T-helper 1 cell (primary cell): Measurements from ENCODE around the gene ASGR2.
"Not testable (repeated sequence)": the region's sequence is repeated elsewhere in the genome, so short reads cannot be mapped to it uniquely, and the experiment has no call there.

Experiments
- DNase-seq, 5 donors: peaks; one replicate each; pipeline ENCODE4 v3.0.0-alpha.2; 2012 to 2020
- total RNA-seq, 4 donors: gene quantifications; one replicate each; lab custom pipeline; 2026; lab: John Stamatoyannopoulos, UW

ASGR2 gene, protein sequence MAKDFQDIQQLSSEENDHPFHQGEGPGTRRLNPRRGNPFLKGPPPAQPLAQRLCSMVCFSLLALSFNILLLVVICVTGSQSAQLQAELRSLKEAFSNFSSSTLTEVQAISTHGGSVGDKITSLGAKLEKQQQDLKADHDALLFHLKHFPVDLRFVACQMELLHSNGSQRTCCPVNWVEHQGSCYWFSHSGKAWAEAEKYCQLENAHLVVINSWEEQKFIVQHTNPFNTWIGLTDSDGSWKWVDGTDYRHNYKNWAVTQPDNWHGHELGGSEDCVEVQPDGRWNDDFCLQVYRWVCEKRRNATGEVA
- total RNA-seq = 0 reads per million in 4 donors

DNA sequence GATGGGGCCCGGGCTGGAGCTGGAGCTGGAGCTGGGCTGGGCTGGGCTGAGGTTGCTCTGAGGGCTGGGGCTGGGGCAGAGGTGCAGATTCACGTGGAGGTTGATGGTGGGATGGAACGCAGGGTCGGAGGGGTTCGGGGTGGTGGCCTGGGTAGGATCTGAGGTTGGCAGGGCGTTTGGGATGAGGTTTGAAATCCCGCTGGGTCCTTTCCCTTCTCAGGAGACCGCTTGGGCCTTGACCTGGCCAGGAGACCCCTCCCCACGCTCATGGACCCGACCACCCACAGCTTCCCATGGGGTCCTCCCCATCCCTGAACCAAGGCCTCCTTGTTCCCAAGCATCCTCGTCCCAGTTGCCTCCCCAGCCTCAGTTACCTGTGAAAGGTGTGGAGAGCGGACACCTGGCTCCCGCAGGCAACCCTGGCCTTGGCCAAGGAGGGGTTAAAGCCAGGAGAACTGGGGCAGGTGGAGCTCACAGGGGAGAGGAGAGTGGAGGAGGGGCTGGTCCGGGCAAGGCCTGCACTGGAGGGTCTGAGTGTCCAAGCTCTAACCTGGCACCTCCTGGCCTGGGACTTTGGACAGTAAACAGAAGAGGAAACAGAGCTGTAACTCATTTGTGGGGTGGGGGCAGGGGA lies at the start of gene ASGR2:
ASGR2 (minus strand) TSS at position 582 of the 634 bp plus-strand sequence. CDS start 582 bp downstream, outside the sequence.
- DNase-seq = no peak

DNA sequence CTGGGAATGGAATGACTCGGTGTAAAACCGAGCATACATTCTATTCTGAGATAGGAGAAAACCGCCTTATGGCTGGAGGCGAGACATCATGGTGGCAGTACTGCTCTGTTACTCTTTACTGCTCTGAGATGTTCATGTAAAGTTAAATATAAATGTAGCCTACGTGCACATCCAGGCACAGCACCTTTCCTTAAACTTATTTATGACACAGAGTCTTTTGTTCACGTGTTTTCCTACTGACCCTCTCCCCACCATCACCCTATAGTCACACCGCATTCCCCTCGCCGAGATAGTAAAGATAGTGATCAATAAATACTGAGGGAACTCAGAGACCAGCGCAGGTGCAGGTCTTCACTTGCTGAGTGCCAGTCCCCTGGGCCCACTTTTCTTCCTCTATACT lies 44.9 kb upstream of the ASGR2 start:
- not testable (repeated sequence) for DNase-seq

DNA sequence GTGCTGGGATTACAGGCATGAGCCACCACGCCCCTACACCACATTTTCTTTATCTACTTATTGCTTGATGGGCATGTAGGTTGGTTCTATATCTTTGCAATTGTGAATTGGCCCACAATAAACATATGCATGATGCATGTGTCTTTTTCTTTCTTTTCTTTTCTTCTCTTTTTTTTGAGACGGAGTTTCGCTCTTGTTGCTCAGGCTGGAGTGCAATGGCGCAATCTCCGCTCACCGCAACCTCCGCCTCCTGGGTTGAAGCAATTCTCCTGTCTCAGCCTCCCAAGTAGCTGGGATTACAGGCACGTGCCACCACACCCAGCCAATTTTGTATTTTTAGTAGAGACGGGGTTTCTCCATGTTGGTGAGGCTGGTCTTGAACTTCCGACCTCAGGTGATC lies 43.8 kb upstream of the ASGR2 start:
- DNase-seq = not testable (repeated sequence)

- no peak for DNase-seq
Observed at GRCh38 chr17:7156342-7156940, 41.8 kb upstream of the ASGR2 start.

GRCh38 chr17:7147772-7148171 lies 33.1 kb upstream of the ASGR2 start:
- DNase-seq = no peak

GRCh38 chr17:7146115-7146514 lies 31.5 kb upstream of the ASGR2 start:
- no peak for DNase-seq

DNA sequence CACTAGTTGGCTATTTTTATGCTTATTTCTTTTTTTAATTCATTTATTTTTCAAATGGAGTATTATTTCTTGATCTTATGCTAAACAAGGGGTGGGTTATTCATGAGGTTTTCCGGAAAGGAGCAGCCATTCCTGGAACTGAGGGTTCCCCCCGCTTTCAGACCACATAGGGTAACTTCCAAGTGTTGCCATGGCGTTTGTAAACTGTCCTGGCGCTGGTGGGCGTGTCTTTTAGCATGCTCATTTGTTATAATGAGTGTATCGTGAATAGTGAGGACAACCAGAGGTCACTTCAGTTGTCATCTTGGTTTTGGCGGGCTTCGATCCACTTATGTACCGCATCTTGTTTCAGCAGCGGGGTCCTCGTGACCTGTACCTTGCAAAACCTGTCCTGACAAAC lies 29.6 kb upstream of the ASGR2 start:
- DNase-seq = no peak

DNA sequence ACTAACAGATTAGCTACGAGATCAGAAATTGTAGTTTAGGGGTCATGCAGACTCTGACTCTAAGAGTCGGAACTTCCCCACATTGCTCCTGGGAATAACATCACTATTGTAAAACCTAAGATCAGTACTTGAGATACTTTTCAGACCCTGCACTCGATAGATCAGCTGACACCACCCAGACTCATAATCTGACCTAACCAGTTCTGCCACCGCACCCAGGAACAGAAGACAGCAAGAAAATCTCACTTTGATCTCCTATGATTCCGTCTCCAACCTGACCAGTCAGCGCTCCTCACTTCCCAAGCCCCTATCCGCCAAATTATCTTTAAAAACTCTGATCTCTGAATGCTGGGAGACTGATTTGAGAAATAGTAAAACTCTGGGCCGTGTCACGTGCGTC lies 27.2 kb upstream of the ASGR2 start:
- no peak for DNase-seq

DNA sequence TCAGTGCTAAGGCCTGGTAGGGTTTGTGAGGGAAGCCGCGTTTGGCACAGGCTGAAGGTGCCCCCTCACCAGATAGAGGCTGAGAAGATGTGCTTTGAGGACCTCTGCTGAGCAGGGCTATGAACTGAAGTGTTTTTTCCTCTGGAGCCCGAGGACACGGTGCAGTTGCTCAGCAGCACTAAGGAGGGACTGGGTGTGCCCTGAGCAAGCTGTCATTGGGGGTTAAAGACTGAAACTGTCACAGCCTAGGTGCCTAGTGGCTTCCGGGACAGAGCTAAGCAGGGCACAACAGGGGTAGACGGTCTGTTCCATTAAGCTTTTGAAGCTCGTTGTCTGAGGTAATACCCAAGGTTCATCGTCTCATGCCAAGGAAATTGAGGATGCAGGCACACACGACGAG lies 24.8 kb upstream of the ASGR2 start:
- DNase-seq = no peak

DNA sequence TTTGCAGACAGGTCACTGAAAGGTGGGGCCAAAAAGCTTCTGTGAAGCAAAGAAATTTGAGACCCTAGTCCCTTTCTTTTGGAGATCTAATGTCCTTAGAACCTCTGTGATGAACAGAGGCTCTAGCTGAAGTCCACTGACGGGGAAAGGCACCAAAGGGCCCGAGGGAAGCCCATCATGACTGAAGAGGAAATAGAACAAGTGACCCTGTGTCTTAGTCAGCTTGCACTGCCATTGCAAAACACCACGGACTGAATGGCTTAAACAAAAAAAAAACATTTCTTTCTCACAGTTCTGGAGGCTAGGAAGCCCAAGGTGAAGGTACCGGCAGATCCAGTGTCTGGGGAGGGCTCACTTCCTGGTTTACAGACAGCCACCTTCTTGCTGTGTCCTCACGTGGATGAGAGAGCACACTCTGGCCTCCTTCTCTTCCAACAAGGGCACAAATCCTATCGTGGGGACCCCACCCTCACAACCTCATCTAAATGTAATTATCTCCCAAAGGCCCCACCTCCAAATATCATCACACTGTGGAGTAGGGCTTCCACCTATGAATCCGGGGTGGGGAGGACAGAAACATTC lies 24.3 kb upstream of the ASGR2 start:
- no peak for DNase-seq

GRCh38 chr17:7137171-7137943 lies 22.7 kb upstream of the ASGR2 start:
- DNase-seq = no peak

GRCh38 chr17:7136266-7136877 lies 21.8 kb upstream of the ASGR2 start:
- peak; percentile 50 to 80 (median 65) for DNase-seq

- no peak for DNase-seq
Observed at GRCh38 chr17:7133916-7134315, 19.3 kb upstream of the ASGR2 start.

DNA sequence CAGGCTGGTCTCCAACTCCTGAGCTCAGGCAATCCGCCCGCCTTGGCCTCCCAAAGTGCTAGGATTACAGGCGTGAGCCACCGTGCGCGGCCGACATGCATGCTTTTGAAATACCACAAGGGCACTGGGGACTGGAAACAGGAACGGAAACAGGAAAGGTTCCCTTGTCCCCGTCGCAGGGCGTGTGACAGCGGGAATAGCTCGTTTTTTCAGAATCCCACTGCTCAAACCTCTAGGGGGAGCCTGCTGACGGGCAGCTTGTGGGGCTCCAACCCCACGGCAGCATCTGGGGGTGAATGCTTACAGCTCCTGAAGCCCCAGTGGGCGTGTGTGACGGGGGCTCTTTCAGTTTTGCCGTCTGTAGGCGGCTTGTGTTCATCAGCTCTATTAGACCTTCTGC lies 18.8 kb upstream of the ASGR2 start:
- peak in 3 of 5 donors; percentile 10 to 38 (median 15) for DNase-seq

GRCh38 chr17:7132511-7133094 lies 18.0 kb upstream of the ASGR2 start:
- peak; percentile 29 to 76 (median 49) for DNase-seq

GRCh38 chr17:7131423-7131791 lies 16.8 kb upstream of the ASGR2 start:
- DNase-seq = no peak

- no peak for DNase-seq
Observed at GRCh38 chr17:7130621-7131422, 16.2 kb upstream of the ASGR2 start.

- DNase-seq = no peak
Observed at GRCh38 chr17:7129311-7129710, 14.7 kb upstream of the ASGR2 start.

GRCh38 chr17:7128160-7128559 lies 13.5 kb upstream of the ASGR2 start:
- DNase-seq = no peak

DNA sequence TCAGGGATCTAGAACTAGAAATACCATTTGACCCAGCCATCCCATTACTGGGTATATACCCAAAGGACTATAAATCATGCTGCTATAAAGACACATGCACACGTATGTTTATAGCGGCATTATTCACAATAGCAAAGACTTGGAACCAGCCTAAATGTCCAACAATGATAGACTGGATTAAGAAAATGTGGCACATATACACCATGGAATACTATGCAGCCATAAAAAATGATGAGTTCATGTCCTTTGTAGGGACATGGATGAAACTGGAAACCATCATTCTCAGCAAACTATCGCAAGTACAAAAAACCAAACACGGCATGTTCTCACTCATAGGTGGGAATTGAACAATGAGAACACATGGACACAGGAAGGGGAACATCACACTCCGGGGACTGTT lies 12.9 kb upstream of the ASGR2 start:
- not testable (repeated sequence) for DNase-seq

GRCh38 chr17:7126386-7126785 lies 11.8 kb upstream of the ASGR2 start:
- DNase-seq = not testable (repeated sequence)
